ENCODE data around the gene PRKCSH.

DNA sequence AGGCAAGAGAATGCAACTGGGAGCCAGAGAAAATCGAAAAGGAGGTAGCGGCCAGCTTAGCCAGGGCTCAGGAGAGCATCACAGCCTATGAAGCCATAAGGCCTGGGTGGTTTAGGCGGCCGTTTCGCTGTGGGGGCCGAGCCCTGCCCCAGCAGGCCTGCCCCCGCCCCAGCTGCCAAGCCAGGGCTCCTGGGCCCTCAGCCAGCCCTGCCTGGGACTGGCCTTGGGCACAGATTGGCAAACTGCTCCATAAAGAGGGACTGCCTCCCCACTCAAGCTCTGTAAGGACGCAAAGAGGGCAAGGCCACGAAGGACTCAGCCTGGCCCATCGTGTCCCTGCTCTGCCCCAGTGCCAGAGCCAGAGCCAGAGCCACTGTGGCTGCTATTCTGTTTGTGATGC lies 60.0 kb downstream of the PRKCSH start:
- TF ChIP-seq, protein P1, sequence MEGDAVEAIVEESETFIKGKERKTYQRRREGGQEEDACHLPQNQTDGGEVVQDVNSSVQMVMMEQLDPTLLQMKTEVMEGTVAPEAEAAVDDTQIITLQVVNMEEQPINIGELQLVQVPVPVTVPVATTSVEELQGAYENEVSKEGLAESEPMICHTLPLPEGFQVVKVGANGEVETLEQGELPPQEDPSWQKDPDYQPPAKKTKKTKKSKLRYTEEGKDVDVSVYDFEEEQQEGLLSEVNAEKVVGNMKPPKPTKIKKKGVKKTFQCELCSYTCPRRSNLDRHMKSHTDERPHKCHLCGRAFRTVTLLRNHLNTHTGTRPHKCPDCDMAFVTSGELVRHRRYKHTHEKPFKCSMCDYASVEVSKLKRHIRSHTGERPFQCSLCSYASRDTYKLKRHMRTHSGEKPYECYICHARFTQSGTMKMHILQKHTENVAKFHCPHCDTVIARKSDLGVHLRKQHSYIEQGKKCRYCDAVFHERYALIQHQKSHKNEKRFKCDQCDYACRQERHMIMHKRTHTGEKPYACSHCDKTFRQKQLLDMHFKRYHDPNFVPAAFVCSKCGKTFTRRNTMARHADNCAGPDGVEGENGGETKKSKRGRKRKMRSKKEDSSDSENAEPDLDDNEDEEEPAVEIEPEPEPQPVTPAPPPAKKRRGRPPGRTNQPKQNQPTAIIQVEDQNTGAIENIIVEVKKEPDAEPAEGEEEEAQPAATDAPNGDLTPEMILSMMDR (conservative IDR thresholded peaks at IDR 0.05; ENCODE audit: low read length), result no peak
- no peak for TF ChIP-seq EZH2phosphoT487 (IDR thresholded peaks at IDR 0.05; ENCODE audit: borderline replicate concordance)

Data from Loucy (cell line).